Endodermal cell (in vitro differentiated cells): ENCODE measurements around the gene SBF2. TPM values are rescaled to one million over a fixed set of nuclear protein-coding genes. Genes with fewer than 3 reads are reported as not detected.

Experiments
- DNase-seq: peaks from one replicate; pipeline ENCODE4 v3.0.0-alpha.2; 2017
- H3K27ac ChIP-seq: 2 replicates; pipeline ENCODE4 v1.5.1; 2013; ENCODE audit warnings: mild to moderate bottlenecking, low read depth, low read length, moderate library complexity
- H3K27me3 ChIP-seq: 2 replicates; pipeline ENCODE4 v1.6.1; 2013; ENCODE audit warnings: mild to moderate bottlenecking, low read length, moderate library complexity; ENCODE audit not compliant: insufficient read depth, control insufficient read depth, poor library complexity, severe bottlenecking
- H3K36me3 ChIP-seq: 2 replicates; pipeline ENCODE4 v1.7.0; 2013; ENCODE audit warnings: mild to moderate bottlenecking, low read length, moderate library complexity; ENCODE audit not compliant: control insufficient read depth, insufficient read depth
- H3K4me1 ChIP-seq: one replicate; pipeline ENCODE4 v1.7.0; 2013; ENCODE audit warnings: low read length; ENCODE audit not compliant: control insufficient read depth, insufficient read depth
- H3K4me3 ChIP-seq: 2 replicates; pipeline ENCODE4 v1.5.1; 2013; ENCODE audit warnings: mild to moderate bottlenecking, low read length, moderate library complexity
- H3K9ac ChIP-seq: 2 replicates; pipeline ENCODE4 v1.6.1; 2013; ENCODE audit warnings: mild to moderate bottlenecking, low read length, moderate library complexity; ENCODE audit not compliant: poor library complexity, severe bottlenecking; ENCODE audit errors: extremely low read depth
- H3K9me3 ChIP-seq: 2 replicates; pipeline ENCODE4 v1.6.1; 2013; ENCODE audit warnings: mild to moderate bottlenecking, low read length, moderate library complexity; ENCODE audit not compliant: control insufficient read depth
- H3K27ac Mint-ChIP-seq: 2 replicates; pipeline ENCODE4 v1.8.0; 2020; ENCODE audit warnings: mixed read lengths
- H3K27me3 Mint-ChIP-seq: 2 replicates; pipeline ENCODE4 v1.8.0; 2021; ENCODE audit warnings: mild to moderate bottlenecking, mixed read lengths; ENCODE audit not compliant: insufficient read depth
- H3K36me3 Mint-ChIP-seq: 2 replicates; pipeline ENCODE4 v1.8.0; 2020; ENCODE audit warnings: low read depth, mixed read lengths
- H3K4me1 Mint-ChIP-seq: 2 replicates; pipeline ENCODE4 v1.8.0; 2020; ENCODE audit warnings: mixed read lengths
- H3K4me3 Mint-ChIP-seq: 2 replicates; pipeline ENCODE4 v1.8.0; 2020; ENCODE audit warnings: mild to moderate bottlenecking, moderate library complexity, mixed read lengths
- H3K9me3 Mint-ChIP-seq: 2 replicates; pipeline ENCODE4 v1.8.0; 2020; ENCODE audit warnings: mild to moderate bottlenecking, mixed read lengths
- CTCF ChIP-seq: fragments of 200-600 bp; sonication (generic); conservative IDR thresholded peaks from 2 replicates; pipeline ENCODE4 v1.5.0; 2021; ENCODE audit warnings: antibody characterized with exemption, mild to moderate bottlenecking
- WGBS, 2 experiments: methylation state at CpG; one replicate each; pipeline versions ENCODE4 v1.1.5 to v1.1.7; 2013; ENCODE audit warnings: missing lambda C conversion rate in 2 of 2, mixed read lengths in 1 of 2; ENCODE audit not compliant: insufficient coverage in 1 of 2, insufficient read length in 1 of 2; 5-methylcytosine and 5-hydroxymethylcytosine counted together
- total RNA-seq, 2 donors: library from RNA; stranded (reverse); fragmentation: NEBNext Ultra II Directional in 1 of 2; extraction: Animal tissue kit (Norgen Biotek cat#: 25700) in 1 of 2; gene quantifications; 2 replicates in 1 of 2; 3 replicates in 1 of 2; pipeline ENCODE4 v1.2.1, GENCODE V29; 2021

SBF2 gene
- total RNA-seq, 2 donors from 2014 or later = 27.1 to 32.5 TPM

- Mint-ChIP-seq H3K9me3 (no peaks in the 10 kb centered on the region), H3K36me3 (peaks cover 27% of the 10 kb centered on the region), H3K4me1 (peaks cover 14% of the 10 kb centered on the region), H3K4me3 (no peak overlapping the region), H3K27me3 (no peaks in the 10 kb centered on the region), H3K27ac (no peak overlapping the region)
- Histone ChIP-seq H3K27ac (no peak overlapping the region), H3K4me3 (no peak overlapping the region), H3K27me3 (no peaks in the 10 kb centered on the region), H3K36me3 (peaks cover 12% of the 10 kb centered on the region), H3K9ac (no peak overlapping the region), H3K9me3 (peaks cover 7% of the 10 kb centered on the region), H3K4me1 (peaks cover 11% of the 10 kb centered on the region)
- WGBS, 2 experiments = 90 to 94% methylated on average over 1 to 2 of the region's 2 CpGs
- DNase-seq = no peak
- TF ChIP-seq CTCF = no peak
Measured at GRCh38 chr11:9804419-9804902, 489.6 kb downstream of the SBF2 start.

- Histone ChIP-seq H3K27ac (no peak overlapping the region), H3K9ac (no peak overlapping the region), H3K4me1 (peaks cover 11% of the 10 kb centered on the region), H3K27me3 (no peaks in the 10 kb centered on the region), H3K36me3 (peaks cover 12% of the 10 kb centered on the region), H3K4me3 (no peak overlapping the region), H3K9me3 (peaks cover 7% of the 10 kb centered on the region)
- H3K36me3 Mint-ChIP-seq = peaks cover 28% of the 10 kb centered on the region
- no peak overlapping the region for H3K4me3 Mint-ChIP-seq
- no peaks in the 10 kb centered on the region for H3K9me3 Mint-ChIP-seq
- DNase-seq = no peak
- no peak for TF ChIP-seq CTCF
- peaks cover 14% of the 10 kb centered on the region for H3K4me1 Mint-ChIP-seq
- peak overlapping the region; percentile 1 for H3K27ac Mint-ChIP-seq
- 87 to 92% methylated on average over 3 to 5 of the region's 5 CpGs for WGBS, 2 experiments
- no peaks in the 10 kb centered on the region for H3K27me3 Mint-ChIP-seq
Measured at GRCh38 chr11:9803685-9804418, 490.2 kb downstream of the SBF2 start.

- H3K4me1 Mint-ChIP-seq = peaks cover 14% of the 10 kb centered on the region
- WGBS, 2 experiments = 60 to 77% methylated on average over 1 to 3 of the region's 3 CpGs
Measured at GRCh38 chr11:9802291-9802861, 491.6 kb downstream of the SBF2 start.

More at GRCh38 chr11:9802291-9802861, 491.6 kb downstream of the SBF2 start:
- peaks cover 4% of the 10 kb centered on the region for H3K9me3 ChIP-seq
- Mint-ChIP-seq H3K27ac (peak overlapping the region; percentile 18), H3K9me3 (no peaks in the 10 kb centered on the region), H3K27me3 (no peaks in the 10 kb centered on the region), H3K36me3 (peaks cover 21% of the 10 kb centered on the region), H3K4me3 (no peak overlapping the region)
- TF ChIP-seq CTCF = no peak
- no peaks in the 10 kb centered on the region for H3K27me3 ChIP-seq
- peaks cover 8% of the 10 kb centered on the region for H3K36me3 ChIP-seq
- H3K4me3 ChIP-seq = no peak overlapping the region
- no peak overlapping the region for H3K9ac ChIP-seq
- H3K27ac ChIP-seq = peak overlapping the region; percentile 1
- peaks cover 11% of the 10 kb centered on the region for H3K4me1 ChIP-seq
- DNase-seq = no peak
